A673 (cell line): ENCODE measurements around the gene GALNT2. TPM values are rescaled to one million over a fixed set of nuclear protein-coding genes. Genes with fewer than 3 reads are reported as not detected.

Experiments
- BruUV-seq: library from RNA; stranded (reverse); fragments of 400-500 nt; replicated peaks from 2 replicates; lab custom pipeline; 2021; lab: Mats Ljungman, UMichigan
- CTCF ChIA-PET: fragments of 300-600 bp; sonication (Branson Sonifier 250); formaldehyde crosslinking; loops from one replicate; lab custom pipeline; 2022; ENCODE audit warnings: antibody characterized with exemption; lab: Charles Lee
- POLR2A ChIA-PET: fragments of 300-600 bp; sonication (Branson Sonifier 250); formaldehyde crosslinking; loops from one replicate; lab custom pipeline; 2022; ENCODE audit warnings: antibody characterized with exemption; ENCODE audit not compliant: low non-redundant PET; lab: Charles Lee
- DNase-seq: peaks from one replicate; pipeline ENCODE4 v3.0.0-alpha.2; 2015; ENCODE audit warnings: low spot score
- H3K27ac ChIP-seq: fragments of 200-600 bp; sonication (generic); 2 replicates; pipeline ENCODE4 v1.5.1; 2016; ENCODE audit warnings: mixed run types, low read depth, mild to moderate bottlenecking, mixed read lengths, antibody characterized with exemption, low read length; ENCODE audit not compliant: poor library complexity, severe bottlenecking
- H3K27me3 ChIP-seq: fragments of 200-600 bp; sonication (generic); replicated peaks from 2 replicates; pipeline ENCODE4 v1.6.1; 2017; ENCODE audit warnings: mixed run types, low read depth, mild to moderate bottlenecking, mixed read lengths, antibody characterized with exemption, low read length; ENCODE audit not compliant: insufficient read depth, poor library complexity
- H3K36me3 ChIP-seq: fragments of 200-600 bp; sonication (generic); 2 replicates; pipeline ENCODE4 v1.6.1; 2016; ENCODE audit warnings: mixed run types, mild to moderate bottlenecking, mixed read lengths, antibody characterized with exemption, low read length; ENCODE audit not compliant: insufficient read depth, poor library complexity, severe bottlenecking
- H3K4me1 ChIP-seq: fragments of 200-600 bp; sonication (generic); 2 replicates; pipeline ENCODE4 v1.6.1; 2017; ENCODE audit warnings: mixed run types, mild to moderate bottlenecking, mixed read lengths, antibody characterized with exemption, low read length; ENCODE audit not compliant: insufficient read depth, poor library complexity, severe bottlenecking
- H3K4me3 ChIP-seq: fragments of 200-600 bp; sonication (generic); 2 replicates; pipeline ENCODE4 v1.5.1; 2016; ENCODE audit warnings: low read depth, mixed run types, mild to moderate bottlenecking, mixed read lengths, low read length; ENCODE audit not compliant: poor library complexity, severe bottlenecking
- H3K9me3 ChIP-seq: fragments of 200-600 bp; sonication (generic); 2 replicates; pipeline ENCODE4 v1.6.1; 2016; ENCODE audit warnings: mixed run types, low read depth, mild to moderate bottlenecking, mixed read lengths, antibody characterized with exemption, low read length; ENCODE audit not compliant: poor library complexity, severe bottlenecking
- CTCF ChIP-seq: fragments of 300-800, 200-600 bp; sonication (generic); conservative IDR thresholded peaks from 2 replicates; pipeline ENCODE4 v1.5.1; 2017; ENCODE audit warnings: low read depth, mild to moderate bottlenecking, antibody characterized with exemption, low read length, moderate library complexity, mixed read lengths
- EZH2 ChIP-seq: fragments of 200-600 bp; sonication (generic); IDR thresholded peaks from 2 replicates; pipeline ENCODE4 v1.6.1; 2017; ENCODE audit warnings: borderline replicate concordance, low read depth, mild to moderate bottlenecking, mixed read lengths, antibody characterized with exemption, low read length; ENCODE audit not compliant: poor library complexity, severe bottlenecking
- intact Hi-C: fragments of 100-400 bp; cut with micrococcal nuclease; formaldehyde crosslinking; loops from one replicate; pipeline ENCODE4 v1.10.0; 2022; ENCODE audit not compliant: unreplicated experiment
- total RNA-seq: library from RNA; stranded (reverse); gene quantifications from 2 replicates; pipeline ENCODE4 v1.2.3, GENCODE V29; 2021

GALNT2 gene
- total RNA-seq, 1 experiment from 2014 or later: 94.6 TPM

- intact Hi-C loops: no loop called here
- POLR2A ChIA-PET: no interaction called here
- no peaks in the 10 kb centered on the region for H3K9me3 ChIP-seq
- no peaks in the 10 kb centered on the region for H3K36me3 ChIP-seq
- BruUV-seq: no TSS peak
- DNase-seq: no peak
- no peak overlapping the region for H3K27ac ChIP-seq
- CTCF ChIA-PET: no interaction called here
- no peak for TF ChIP-seq CTCF
- TF ChIP-seq EZH2: no peak
- H3K4me3 ChIP-seq: no peak overlapping the region
- peaks cover 25% of the 10 kb centered on the region for H3K4me1 ChIP-seq
- H3K27me3 ChIP-seq: no peaks in the 10 kb centered on the region
These were observed 149.9 kb downstream of the GALNT2 start for GRCh38 chr1:230216896-230217295.

- BruUV-seq: no TSS peak
- Histone ChIP-seq H3K4me1 (peaks cover 28% of the 10 kb centered on the region), H3K36me3 (no peaks in the 10 kb centered on the region), H3K27me3 (no peaks in the 10 kb centered on the region), H3K9me3 (no peaks in the 10 kb centered on the region), H3K4me3 (no peak overlapping the region), H3K27ac (no peak overlapping the region)
- ChIA-PET CTCF (no interaction called here), POLR2A (no interaction called here)
- no peak for DNase-seq
- TF ChIP-seq CTCF (no peak), EZH2 (no peak)
- intact Hi-C loops: no loop called here
These were observed 151.6 kb downstream of the GALNT2 start for GRCh38 chr1:230218667-230219066.

GRCh38 chr1:230219174-230220067 is 152.4 kb downstream of the GALNT2 start:
- Histone ChIP-seq H3K4me3 (no peak overlapping the region), H3K27ac (no peak overlapping the region), H3K9me3 (no peaks in the 10 kb centered on the region), H3K4me1 (peaks cover 33% of the 10 kb centered on the region), H3K36me3 (no peaks in the 10 kb centered on the region), H3K27me3 (no peaks in the 10 kb centered on the region)
- BruUV-seq: no TSS peak
- DNase-seq: no peak
- intact Hi-C loops: no loop called here
- TF ChIP-seq EZH2: no peak
- TF ChIP-seq CTCF: no peak
- POLR2A ChIA-PET: no interaction called here
- CTCF ChIA-PET: no interaction called here
